GM19240 (cell line): ENCODE measurements around the gene PCDH15.
"Not testable (repeated sequence)": the region's sequence is repeated elsewhere in the genome, so short reads cannot be mapped to it uniquely, and the experiment has no call there.

Source experiments
- DNase-seq: peaks from one replicate; pipeline ENCODE4 v3.0.0; 2011; ENCODE audit warnings: low spot score; ENCODE audit not compliant: insufficient read length

Gene PCDH15

GRCh38 chr10:54576541-54576940 is 224.5 kb downstream of the PCDH15 start:
- DNase-seq: no peak

GRCh38 chr10:54559498-54559897 is 241.5 kb downstream of the PCDH15 start:
- no peak for DNase-seq

GRCh38 chr10:54554028-54554427 is 247.0 kb downstream of the PCDH15 start:
- DNase-seq: no peak

- DNase-seq: no peak
Observed at GRCh38 chr10:54550016-54550415, 251.0 kb downstream of the PCDH15 start.

- no peak for DNase-seq
Observed at GRCh38 chr10:54531296-54531695, 269.7 kb downstream of the PCDH15 start.

- DNase-seq: no peak
Observed at GRCh38 chr10:54530299-54530698, 270.7 kb downstream of the PCDH15 start.

GRCh38 chr10:54525816-54526215 is 275.2 kb downstream of the PCDH15 start:
- DNase-seq: no peak

GRCh38 chr10:54515244-54515643 is 285.8 kb downstream of the PCDH15 start:
- not testable (repeated sequence) for DNase-seq

GRCh38 chr10:54503863-54504262 is 297.2 kb downstream of the PCDH15 start:
- no peak for DNase-seq

- DNase-seq: no peak
Observed at GRCh38 chr10:54501929-54502328, 299.1 kb downstream of the PCDH15 start.

- DNase-seq: no peak
Observed at GRCh38 chr10:54496852-54497251, 304.2 kb downstream of the PCDH15 start.

- no peak for DNase-seq
Observed at GRCh38 chr10:54487743-54488142, 313.3 kb downstream of the PCDH15 start.

GRCh38 chr10:54485971-54486370 is 315.1 kb downstream of the PCDH15 start:
- no peak for DNase-seq

- no peak for DNase-seq
Observed at GRCh38 chr10:54484186-54484585, 316.8 kb downstream of the PCDH15 start.

GRCh38 chr10:54478601-54479000 is 322.4 kb downstream of the PCDH15 start:
- no peak for DNase-seq

GRCh38 chr10:54477738-54478137 is 323.3 kb downstream of the PCDH15 start:
- DNase-seq: no peak

- no peak for DNase-seq
Observed at GRCh38 chr10:54470324-54470631, 330.8 kb downstream of the PCDH15 start.

GRCh38 chr10:54469587-54470323 is 331.3 kb downstream of the PCDH15 start:
- DNase-seq: no peak

GRCh38 chr10:54454271-54454670 is 346.8 kb downstream of the PCDH15 start:
- DNase-seq: no peak

- no peak for DNase-seq
Observed at GRCh38 chr10:54449056-54449455, 352.0 kb downstream of the PCDH15 start.

- DNase-seq: no peak
Observed at GRCh38 chr10:54444170-54444569, 356.9 kb downstream of the PCDH15 start.

- DNase-seq: no peak
Observed at GRCh38 chr10:54441275-54441674, 359.8 kb downstream of the PCDH15 start.

- DNase-seq: no peak
Observed at GRCh38 chr10:54434782-54435181, 366.2 kb downstream of the PCDH15 start.

- DNase-seq: no peak
Observed at GRCh38 chr10:54415483-54415882, 385.5 kb downstream of the PCDH15 start.
